SW480 (cell line): ENCODE data around the gene NAV2.
"Not testable (repeated sequence)": the region's sequence is repeated elsewhere in the genome, so short reads cannot be mapped to it uniquely, and the experiment has no call there.

Source experiments
- DNase-seq: peaks from one replicate; pipeline ENCODE4 v3.0.0-alpha.2; 2016; ENCODE audit warnings: low spot score

The NAV2 gene

DNA sequence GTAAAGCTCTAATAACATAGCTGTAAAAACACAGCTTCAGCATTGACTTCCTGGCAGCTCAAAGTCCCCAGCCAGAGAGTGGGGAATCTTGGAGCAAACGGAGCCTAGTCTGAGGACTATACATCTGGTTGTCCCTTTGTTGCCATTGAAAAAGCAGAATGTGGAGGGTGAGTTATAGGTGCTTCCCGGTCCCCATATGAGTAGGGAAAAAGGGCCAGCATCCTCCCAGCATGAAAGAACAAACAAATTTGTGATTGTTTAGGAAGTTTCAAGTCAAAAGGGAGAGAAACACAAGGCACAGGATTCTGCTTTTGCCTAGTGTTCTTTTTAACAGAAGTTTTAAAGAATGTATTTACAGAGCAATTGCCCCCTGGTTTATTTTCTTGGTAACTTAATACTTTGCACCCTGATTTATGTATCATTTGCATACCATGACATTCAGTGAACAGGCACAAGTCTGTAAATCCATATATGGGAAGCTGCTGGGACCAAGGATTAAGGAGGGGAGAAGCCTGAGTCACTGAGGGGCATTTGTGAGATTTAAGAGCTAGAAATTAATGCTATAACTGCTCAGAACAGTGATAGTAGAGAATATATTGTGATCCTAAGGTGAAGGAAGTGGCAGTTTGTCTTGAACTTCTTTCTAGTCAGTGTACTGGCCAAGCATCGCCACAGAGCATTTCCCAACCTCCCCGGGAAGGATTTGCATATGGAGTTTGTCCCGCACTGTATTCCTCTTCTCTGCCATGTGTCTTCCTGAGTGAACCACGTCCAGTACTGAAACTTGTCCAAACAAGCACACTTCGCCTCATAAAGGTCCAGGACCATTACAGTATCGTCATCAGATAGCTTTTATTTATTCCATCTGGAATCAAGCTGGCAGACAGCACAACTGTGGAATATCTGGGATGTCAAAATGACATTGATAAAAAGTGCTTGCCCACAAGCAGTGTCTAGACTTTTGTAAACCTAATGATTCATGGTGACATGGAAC, 344.6 kb downstream of the NAV2 start:
- no peak for DNase-seq

DNA sequence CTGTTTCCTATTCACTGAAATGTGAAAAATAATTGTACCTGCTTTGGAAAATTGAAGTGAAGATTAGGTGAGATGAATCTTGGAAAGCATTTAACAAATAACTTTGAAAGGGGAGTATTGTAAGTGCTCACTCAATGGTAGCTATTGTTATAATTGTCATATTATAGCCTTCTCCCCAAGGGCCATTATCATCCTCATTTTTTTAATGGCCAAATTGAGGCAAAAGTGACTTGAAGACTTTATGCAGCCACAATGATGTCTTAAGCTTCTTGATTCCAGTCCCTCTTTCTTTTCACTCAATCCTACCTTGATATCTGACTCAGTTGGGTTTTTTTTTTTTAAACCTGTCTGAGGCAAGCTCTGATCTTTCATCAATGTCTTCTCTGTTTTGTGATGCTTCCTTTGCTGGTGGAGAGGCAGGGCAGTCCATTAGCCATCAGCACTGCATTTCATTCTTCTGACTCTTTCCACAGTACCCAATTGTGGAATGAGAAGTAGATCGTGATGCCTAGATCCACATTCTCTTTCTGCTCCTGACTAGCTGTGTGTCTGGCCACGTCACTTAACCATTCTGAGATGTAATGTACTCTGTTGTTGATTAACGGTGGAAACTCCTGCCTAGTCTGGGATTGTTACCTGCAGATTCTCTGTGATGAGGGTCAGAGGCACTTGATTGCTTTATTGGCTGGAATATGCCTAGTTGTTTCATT, 346.3 kb downstream of the NAV2 start:
- no peak for DNase-seq

DNA sequence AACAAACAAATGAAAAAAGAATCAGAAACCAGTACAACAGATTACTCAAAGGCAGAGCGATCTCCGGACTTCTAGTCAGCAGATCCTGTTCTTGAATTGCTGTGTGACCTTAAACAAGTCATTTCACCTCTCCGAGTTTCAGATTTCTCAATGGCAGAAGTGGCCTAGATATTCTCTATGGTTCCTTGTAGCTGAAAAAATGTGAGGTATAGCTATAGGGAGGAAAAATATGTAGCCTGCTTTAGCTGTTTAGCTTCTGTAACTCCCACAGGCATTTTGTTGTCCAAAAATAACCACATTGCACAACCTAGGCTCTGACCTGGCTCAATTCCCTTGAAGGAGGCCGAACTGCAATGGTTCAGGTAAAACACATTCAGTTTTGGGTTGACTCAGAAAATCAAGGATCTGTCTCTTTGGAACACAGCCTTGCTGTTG, 347.0 kb downstream of the NAV2 start:
- DNase-seq = no peak

DNA sequence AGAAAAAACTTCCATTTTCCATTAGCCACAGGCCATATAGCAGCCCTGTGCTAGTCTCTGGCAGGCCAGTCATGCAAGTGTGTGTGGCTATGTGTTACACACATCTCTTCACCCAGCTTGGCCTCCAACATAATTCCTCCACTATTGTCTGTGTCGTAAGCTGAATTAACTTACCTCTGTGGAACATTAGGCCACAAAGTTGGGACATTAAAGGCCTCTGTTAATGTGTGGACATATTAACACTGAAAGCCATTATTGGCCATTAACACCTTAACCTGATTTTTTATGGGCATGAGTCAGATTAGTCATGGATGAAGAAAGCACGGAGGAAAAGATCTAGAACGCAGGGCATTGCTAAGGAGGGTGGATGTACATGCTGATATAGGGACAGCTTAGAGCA, 347.5 kb downstream of the NAV2 start:
- no peak for DNase-seq

DNA sequence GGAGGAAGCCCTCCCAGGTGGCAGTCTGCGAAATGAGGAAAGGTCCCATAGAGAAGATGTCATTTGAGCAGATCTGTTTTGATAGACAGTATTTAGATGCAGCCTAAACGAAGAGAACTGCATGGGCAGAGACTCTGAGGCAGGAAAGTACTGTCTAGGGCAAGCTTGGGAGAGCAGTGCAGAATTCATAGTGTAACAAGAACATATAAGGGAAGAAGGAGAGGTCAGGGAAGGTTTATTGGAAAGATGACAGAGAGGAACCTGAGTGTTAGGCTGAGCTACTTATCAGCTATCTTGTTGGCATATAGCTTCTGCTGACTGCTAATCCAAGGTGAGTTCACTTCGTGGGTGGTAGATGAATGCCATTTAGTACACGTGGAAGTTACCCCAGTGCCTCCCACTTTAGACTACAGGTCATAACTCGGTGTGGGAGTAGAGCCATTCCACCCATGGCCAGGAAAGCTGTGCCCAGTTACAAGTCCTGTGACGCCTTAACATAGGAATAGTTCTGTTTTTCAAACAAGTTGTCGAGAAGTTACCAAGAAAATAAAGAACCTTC, 348.1 kb downstream of the NAV2 start:
- DNase-seq = no peak

- DNase-seq = no peak
Observed at GRCh38 chr11:20061776-20062175, 349.1 kb downstream of the NAV2 start.

GRCh38 chr11:20064961-20065405, 352.3 kb downstream of the NAV2 start:
- DNase-seq = no peak

GRCh38 chr11:20065406-20065805, 352.8 kb downstream of the NAV2 start:
- no peak for DNase-seq

DNA sequence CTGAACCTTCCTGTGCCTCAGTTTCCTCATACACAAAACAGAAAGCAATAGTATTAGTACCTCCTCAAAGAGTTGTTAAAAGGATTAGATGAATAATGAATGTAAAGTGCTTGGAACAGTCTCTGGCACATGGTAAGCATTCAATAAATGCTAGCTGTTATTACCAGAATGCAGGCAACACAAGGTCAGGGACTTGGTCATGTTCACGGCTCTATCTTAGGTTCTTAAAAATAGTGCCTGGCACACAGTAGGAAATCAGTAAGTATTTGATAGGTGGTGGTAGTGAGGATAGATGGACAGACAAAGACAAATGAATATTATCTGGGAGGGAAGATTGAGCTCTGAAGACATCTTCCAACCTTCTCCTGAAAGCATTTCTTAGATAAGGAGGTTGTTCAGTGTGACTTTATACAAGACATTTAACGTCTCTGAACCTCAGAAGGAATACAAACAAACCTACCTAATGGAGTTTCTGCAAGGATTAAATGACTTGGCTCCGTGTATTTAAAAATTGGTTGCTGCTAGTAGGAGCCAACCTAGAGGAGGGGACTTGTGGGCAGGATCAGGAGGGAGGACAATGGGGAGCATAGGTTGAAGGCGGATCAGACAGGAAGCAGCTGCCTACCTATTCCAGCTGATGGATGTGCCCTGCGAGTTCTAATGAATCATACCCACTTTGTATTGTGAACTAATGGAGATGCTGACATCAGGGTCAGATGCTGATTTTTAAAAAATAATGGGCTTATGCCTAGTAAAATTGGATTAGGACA, 353.6 kb downstream of the NAV2 start:
- DNase-seq = no peak

DNA sequence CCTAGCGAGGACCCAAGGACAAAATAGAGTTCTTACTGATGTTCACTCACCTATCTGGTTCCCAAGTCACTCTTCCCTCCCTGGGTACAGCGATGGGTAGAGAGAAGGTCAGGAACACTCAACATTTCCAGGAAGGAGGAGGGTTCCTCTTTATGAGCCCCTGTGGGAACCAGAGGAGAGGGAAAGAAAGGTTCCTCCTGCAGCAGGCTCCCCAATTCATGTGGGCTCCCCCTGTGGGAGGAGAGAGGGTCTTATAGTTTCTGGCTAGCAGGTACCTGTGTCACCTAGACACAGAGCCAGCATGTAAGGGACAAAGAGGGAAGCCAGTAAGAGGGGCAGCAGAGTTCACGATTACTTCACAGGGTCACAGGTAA, 354.1 kb downstream of the NAV2 start:
- no peak for DNase-seq

DNA sequence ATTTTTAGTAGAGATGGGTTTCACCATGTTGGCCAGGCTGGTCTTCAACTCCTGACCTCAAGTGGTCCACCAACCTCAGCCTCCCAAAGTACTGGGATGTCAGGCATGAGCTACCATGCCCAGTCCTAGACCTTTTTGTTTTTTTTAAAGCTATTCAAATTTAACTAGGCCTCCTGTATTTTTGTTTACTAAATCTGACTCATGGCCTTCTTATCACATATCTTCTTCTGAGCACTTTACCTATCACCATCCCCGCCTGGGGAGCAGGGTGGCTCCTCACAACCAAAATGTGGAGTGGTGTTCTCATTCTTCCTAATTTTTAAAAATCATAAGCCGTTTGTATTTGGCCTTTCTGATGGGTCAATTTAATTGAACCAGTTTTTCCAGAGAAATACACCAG, 355.0 kb downstream of the NAV2 start:
- DNase-seq = no peak

DNA sequence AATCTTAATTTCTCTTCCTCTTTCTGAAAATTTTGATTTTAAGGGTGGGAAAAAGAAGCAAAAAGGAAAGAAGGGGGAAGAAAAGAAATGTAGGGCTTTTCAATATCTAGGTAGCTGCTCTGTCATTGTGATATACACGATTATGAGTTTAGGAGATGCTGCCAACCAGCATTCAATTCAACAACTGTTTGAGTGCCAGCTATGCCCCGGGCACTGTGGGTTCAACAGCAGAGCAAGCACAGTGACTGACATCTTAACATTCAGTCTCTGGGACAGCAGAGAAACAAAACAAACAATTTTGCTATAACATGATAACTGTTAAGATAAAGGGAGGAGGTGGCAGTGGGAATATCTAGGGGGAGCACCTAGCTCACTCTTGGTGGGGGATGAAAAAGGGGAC, 356.1 kb downstream of the NAV2 start:
- DNase-seq = no peak

DNA sequence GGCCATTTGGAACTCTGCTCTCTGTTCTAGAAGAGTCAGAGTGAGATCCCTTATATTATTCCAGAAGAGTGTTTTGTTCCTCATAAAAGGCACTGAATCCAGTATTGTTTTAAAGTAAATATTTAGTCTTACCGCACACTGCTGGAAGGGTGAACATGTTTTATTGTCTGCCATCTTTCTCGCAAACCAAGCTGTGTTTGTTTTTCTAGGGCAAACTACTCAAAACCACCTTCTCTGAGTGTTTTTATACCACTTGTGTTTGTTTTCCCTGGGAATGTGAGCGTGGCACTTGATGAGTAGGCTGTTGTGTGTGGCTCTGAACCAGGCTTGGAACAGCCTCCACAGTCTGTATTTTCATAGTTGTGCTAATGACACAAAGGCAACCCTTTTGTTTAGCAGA, 357.8 kb downstream of the NAV2 start:
- no peak for DNase-seq

GRCh38 chr11:20075627-20076026, 363.0 kb downstream of the NAV2 start:
- DNase-seq = no peak

DNA sequence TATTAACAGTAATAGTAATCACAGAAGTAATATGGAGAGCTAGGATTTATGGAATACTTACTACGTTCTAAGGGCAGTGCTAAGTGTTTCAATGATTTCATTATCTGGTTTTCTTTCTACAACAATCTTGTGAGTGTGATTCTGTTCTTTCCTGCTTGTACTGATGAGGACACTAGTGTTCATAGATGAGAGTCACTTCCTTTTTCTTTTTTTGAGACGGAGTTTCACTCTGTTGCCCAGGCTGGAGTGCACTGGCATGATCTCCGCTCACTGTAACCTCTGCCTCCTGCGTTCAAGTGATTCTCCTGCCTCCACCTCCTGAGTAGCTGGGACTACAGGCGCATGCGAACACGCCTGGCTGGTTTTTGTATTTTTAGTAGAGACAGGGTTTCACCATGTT, 366.2 kb downstream of the NAV2 start:
- no peak for DNase-seq

DNA sequence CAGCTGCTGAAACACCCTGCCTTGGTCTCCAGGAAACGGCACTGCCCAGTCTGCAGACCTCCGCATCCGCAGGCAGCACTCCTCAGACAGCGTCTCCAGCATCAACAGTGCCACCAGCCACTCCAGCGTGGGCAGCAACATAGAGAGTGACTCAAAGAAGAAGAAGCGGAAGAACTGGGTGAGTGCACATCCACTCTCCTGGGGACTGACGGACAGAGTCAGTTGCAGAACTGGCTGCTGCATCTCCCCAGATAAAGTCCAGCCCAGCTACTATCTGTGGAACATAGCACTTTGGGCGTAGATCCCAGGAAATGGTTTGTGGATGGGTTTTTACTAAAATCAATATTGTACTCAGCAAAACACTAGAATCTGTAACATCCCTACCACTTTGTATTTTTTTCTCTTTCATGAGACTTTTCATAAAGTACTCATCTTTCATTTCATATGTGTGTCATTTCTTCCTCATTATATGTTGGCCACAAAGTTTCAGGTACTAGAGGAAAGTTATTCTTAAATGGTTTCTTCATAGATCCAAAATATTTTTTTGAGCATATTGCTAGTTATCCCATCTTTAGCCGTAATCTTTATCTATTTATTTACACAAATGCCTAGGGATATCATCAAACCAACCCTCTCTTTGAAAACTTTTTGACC, 367.5 kb downstream of the NAV2 start:
- DNase-seq = no peak

DNA sequence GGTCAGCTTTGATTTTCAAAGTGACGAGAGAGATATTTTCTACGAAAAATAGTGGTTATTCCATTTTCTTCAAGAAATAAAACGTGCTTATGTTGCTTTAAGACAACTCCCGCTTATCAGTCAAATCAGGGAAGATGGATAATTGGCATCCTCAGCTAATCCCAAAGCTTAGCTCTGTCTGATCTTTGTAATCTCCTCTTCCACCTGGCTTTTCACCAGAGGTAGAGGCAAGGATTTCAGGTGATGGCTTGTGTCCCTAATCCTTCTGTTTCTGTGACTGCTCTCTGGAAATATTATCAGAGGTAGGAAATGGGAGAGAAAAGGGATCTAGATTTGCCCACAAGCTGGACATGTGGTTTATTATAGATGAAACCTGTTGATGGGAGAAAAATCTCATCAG, 368.7 kb downstream of the NAV2 start:
- DNase-seq = no peak

DNA sequence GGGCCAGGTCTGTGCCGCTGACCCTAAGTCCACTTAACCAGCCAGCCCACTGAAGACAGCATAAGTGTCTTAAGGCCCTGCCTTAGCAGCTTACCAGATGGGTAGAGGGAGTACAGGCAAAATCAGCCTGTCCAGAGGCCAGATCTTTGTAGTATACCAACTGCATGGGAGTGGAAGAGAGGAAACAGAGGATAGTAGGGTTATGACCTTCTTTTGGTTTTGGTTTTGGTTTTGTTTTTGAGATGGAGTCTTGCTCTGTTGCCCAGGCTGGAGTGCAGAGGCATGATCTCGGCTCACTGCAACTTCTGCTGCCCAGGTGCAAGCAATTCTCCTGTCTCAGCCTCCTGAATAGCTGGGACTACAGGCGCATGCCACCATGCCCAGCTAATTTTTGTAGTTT, 371.2 kb downstream of the NAV2 start:
- DNase-seq = not testable (repeated sequence)

DNA sequence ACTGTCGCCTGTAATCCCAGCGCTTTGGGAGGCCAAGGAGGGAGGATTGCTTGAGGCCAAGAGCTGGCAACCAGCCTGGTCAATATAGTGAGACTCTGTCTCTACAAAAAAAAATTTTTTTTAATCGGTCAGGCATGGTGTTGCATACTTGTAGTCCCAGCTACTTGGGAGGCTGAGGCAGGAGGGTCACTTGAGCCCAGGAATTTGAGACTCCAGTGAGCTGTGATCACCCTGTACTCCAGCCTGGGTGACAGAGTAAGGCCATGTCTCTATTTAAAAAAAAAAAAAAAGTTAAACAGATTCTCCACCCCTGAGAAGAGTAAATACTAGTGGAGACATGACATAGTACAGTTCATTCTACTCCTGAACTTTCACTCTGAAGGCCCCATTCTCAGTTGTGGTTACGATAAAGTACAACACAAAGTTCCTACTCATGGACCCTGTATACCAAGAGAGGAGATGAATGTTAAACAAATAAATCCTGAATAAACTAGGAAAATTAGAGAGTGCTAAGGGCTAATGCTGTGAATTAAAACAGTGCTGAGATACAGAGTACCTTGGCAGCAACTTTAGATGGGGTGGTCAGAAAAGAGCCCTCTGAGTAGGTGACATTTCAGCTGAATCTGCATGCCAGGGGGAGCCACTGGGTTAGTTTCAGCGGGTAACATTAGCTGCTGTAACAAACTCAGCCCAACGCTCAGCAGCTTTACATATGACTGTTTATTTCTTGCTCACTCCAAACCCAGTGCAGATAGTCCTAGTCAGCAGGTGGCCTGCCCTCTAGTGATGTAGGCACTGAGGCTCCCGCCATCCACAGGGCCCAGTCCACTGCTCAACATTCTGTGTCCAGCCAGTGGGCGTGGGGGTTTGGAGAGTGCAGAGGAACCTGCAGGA, 372.5 kb downstream of the NAV2 start:
- no peak for DNase-seq

DNA sequence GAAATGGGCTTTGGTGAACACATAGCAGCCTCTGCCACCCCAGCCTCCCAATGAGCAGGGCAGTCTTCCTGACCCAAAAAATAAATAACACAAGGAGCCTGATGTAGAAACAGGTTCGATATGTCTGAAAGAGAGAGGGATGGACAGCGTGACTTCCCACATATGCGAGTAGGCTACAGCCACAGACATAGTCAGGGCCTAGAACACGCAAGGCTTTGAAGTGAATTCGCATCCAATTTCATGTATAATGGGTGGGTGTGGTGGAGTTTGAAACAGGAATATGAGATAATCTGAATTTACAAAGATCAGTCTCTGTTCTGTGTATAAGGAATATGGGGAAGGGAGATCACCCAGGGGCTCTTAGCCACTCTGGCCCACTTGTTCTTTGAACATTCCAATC, 373.3 kb downstream of the NAV2 start:
- DNase-seq = no peak

GRCh38 chr11:20087118-20087521, 374.5 kb downstream of the NAV2 start:
- DNase-seq = no peak
